GM19328 (cell line): ENCODE measurements around the gene MLLT3.

Source experiments
- ATAC-seq: cut with Tn5 transposase; IDR thresholded peaks from one replicate; pipeline ENCODE4 v1.9.1; 2021; ENCODE audit warnings: mild to moderate bottlenecking, moderate library complexity; ENCODE audit not compliant: unreplicated experiment

Gene MLLT3

GRCh38 chr9:20481437-20481836 is 140.9 kb downstream of the MLLT3 start:
- ATAC-seq, result no peak

DNA sequence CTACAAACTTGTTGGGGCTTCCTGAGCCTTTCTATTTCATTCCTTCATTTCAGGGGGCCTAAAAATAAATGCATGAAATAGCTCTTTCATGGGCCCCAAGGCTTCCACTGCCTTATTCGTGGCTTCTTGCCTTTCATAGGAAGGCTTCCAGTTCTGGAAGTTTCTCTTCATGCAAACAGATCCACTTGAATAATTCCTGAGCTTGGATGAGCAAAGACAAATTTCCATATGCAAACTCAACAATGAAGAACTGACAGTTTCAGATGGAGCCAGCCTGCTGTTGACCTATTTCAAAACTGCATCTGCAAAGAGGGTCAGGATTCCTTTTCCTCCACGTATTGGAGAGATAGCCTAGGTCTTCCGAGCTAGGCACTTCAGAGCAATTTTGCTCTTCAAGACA is 142.1 kb downstream of the MLLT3 start:
- ATAC-seq, result no peak

DNA sequence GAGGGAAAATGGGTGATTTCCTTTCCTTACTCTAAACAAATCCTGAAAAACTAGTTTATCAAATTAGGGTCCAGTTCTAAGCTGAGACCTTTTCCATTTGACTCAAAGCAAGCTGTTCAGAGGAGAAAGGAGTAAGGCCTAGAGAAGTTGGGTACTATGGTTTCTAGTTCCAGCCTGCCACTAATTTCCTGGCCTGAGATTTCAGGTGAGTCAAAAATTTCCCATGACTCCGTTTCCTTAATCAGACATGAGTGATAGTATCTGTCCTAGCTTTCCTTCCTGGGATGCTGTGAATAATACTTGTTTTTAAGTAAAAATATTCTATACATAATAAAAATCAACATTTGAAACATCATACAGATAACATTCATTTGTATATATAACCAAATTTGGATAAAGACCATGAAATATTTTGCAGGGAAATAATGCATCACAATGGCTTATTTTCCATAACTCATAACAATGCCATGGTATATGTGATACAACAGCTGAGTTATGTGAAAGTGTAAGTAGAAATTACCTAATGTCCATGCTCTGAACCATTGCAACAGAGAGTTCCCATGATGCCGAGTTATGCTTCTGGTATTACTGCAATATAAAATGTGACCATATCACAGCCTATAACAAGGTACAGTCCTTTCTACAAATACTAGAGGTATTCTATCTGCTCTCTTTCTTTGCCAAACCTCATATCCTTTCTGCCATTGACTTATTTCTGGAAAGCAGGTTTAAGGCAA is 142.7 kb downstream of the MLLT3 start:
- ATAC-seq, result no peak

DNA sequence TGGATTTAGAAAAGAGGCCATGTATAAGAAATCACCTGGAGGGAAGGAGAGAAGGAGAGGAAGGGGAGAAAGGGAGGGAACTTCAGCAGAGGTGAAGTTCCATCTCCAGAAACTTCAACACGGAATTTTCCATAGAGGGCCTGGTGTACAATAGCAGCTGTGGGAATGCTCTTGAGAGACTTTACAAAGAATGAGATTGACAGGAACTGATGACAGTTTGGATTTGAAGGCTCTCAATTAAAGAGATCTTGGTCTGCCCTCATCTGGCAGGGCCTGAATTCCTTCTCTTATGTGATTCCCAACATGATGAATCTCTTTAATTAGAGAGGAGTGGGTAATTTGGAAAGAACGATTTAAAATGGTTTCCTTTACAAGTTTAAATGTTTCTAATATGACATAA is 143.5 kb downstream of the MLLT3 start:
- no peak for ATAC-seq

DNA sequence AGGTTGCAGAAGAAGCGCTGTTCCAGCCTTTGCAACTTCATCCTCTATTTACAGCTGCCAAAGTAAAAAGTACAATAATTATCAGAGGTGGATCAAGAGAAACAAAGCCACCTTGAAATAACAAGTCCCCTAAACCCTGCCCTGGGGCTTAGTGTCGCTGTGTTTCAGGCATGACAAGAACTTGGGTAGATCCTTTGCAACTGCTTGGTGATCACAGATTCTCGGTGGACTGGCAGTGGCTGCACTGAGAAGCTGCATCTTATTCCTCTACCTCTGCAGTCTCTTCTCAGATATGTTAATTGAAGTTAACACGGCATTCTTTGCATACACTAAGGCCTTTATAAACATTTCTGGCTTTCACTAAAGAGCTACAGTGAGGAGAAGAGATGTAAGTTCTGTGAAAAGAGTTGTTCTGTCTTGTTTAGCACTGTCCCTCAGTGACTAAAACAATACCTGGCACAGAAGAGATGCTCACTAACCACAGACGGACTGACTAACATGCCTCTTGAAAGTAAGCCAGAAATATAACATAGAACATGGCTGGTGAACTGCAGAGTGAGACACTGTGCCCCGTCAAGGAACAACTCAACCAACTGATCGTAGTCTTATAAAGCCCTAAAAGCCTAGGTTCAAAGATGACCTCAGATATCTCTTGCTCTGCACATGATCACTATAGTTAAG is 144.2 kb downstream of the MLLT3 start:
- no peak for ATAC-seq

DNA sequence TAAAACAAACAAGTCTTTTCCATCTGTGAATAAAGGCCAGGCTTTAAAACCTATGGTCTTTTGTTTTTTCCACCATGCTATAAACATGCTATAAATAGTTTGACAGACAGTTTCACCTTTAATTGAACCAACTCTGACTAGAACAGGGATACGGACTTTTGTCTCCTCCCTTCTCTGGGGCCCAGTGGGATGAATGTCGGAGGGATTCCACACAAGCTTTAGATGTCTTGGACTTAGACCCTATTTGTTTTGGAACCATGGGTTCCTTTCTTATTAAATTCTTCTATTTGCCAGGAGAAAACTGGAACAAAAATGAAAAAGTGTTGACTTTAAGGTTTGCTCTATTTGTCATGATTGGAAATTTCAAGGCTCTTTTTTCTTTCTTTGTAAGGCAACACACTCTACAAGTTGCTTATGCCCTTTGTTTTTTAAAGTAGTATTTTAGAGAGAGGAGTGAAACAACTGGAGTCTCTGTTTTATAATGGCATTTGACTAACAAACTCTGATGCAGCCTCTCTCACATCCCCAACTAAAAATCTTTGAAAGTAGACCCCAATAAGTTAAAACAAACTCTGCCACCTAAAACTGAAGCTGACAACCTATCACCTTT is 145.3 kb downstream of the MLLT3 start:
- ATAC-seq, result no peak

DNA sequence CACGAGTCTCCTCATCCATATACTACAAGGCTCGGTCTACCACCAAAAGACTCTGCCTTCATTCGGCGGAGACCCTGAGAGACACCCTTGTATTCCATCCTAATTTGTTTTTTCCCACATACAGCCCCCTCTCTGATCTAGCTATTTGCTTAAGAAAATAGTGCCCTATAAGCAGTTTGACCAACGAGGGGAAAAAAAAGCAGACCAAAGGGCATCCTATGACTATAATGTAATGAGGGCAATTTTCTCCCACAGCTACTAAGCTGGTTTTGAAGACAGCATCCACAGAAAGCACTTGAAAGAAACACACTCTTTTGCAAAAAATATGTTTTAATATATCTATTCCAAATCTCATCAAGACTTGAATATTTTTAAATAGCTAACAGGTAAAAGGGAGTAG is 147.8 kb downstream of the MLLT3 start:
- ATAC-seq, result no peak

DNA sequence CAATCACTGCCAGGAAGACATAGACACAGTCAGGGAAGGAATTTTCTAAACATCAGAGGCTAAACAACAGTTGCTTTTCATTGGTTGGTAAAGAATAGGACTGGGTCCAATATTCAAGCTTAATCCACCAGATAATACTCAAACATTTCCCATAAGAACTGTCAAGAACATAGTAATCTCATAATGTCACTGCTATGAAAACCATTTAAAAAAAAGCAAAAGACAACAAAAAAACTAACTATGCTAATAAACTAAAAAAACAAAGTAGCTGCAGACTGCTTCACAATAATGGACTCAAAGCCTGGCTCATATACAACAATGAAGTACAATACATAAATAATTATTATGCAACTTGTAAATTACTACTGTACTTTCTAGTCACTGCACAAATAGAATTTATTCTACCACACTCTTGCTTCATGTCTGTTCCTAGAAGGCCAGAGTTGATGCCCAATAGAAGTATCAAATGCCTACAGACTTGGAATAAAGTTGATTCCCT is 148.7 kb downstream of the MLLT3 start:
- ATAC-seq, result no peak

GRCh38 chr9:20472342-20473045 is 149.8 kb downstream of the MLLT3 start:
- ATAC-seq, result no peak

GRCh38 chr9:20466328-20467008 is 155.8 kb downstream of the MLLT3 start:
- ATAC-seq, result no peak

- ATAC-seq, result no peak
These were observed 158.1 kb downstream of the MLLT3 start for GRCh38 chr9:20464242-20464641.

GRCh38 chr9:20463823-20464222 is 158.5 kb downstream of the MLLT3 start:
- ATAC-seq, result no peak

GRCh38 chr9:20462410-20462809 is 159.9 kb downstream of the MLLT3 start:
- no peak for ATAC-seq

DNA sequence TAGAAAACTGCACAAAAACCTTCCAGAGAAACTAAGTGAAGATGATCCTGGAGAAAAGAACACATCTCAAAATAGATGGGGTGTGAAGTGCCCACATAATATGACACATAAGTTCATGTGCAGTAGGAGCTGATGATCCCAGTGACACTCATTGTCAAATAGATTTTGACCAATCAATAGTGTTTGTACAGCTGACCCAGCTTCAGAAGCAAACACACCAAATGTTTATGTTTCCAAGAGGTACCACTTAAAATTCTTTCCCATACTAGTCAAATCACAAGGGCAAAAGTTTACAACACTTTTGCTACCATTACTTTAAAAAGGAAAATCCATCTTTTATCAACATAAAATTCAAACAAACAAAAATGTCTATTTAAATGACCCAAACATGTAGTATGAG is 175.0 kb downstream of the MLLT3 start:
- no peak for ATAC-seq

- ATAC-seq, result no peak
These were observed 176.1 kb downstream of the MLLT3 start for GRCh38 chr9:20446248-20446647.

DNA sequence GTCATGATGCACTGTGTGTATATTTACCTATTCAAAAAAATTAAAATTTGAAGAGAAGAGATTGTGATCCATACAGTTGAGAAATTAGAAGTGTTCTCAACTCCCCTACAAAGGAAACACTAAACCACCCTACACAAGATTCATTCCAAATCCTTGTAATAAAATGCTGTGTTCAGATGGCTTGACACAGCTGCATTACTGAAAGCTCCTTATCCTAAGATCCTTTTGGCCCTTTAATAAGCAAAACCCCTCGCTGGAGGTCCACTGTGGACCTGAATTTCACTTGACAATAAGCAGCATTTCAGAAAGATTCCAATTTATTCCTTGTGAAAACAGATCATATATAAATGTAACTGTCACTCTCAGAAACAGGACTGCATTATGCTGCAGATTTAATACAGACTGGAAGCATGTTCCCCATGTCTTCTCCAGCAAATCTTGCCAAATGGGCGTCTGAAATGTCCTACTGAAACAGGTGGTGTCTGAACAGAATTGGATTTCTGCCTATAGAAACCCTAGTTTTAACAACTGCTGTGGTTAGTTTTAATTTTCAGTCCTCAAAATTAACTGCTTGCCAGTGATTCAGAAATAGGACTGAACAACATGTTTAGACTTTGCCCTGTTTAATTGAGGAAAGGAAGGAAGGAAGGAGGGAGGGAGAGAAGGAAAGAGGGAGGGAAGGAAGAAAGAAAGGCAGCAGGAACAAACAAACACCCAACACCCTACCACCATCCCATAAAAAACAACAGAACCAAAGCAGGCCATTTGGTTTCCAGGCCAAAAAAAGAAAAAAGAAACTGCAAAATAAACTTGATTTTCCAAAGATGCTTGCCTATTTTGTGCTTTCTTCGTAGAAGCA is 179.6 kb downstream of the MLLT3 start:
- ATAC-seq, result no peak

GRCh38 chr9:20441711-20442423 is 180.4 kb downstream of the MLLT3 start:
- ATAC-seq, result no peak

GRCh38 chr9:20441166-20441565 is 181.1 kb downstream of the MLLT3 start:
- ATAC-seq, result no peak

DNA sequence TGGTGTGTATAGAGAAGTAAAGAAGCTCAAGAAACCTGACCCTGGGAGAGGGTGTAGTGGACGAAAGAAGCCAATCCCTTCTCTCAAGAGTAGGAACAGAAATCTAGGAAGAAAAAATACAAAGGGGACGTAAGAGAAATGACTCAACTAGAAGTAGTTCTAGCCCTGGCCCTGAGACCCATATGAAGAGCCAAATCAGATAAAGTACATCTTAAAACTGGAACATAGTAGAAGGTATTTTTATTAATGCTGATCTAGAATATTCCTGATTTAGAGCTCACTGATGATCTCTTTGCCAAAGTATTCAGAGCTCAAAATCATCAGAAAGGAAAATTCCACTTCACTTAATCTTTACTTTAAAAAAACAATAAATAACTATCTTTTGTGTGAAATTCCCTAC is 184.8 kb downstream of the MLLT3 start:
- no peak for ATAC-seq
